Measurements from ENCODE around the gene KCNJ1.

KCNJ1 gene

DNA sequence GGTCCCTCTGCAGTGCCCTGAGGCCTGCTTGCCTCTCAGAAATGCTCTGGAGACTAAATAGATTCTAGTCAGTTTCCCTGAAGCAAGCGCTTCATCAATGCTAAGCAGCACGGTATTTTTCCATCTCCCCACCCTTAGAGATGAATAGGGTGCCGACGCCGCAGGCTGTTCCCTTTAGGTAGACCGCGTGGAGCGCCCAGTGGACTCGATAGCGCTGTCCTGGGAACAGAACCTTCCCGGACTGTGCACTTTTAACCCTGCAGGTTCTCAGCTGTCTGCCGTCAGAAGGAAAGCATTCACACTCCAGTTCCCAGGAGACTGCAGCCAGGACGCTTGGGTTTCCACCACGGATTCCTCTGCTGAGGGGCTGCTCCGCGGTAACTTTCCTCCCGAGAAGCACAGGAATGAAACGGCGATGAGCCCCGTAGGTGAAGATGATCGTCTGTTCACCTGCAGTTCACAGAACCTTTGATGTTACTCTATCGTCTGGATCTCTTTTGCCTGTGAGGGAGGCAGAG lies 9.1 kb upstream of the KCNJ1 start:
- no peak overlapping the region for H3K4me3 ChIP-seq (ENCODE audit: low read depth, low read length)
- no peak for DNase-seq (ENCODE audit: low read depth)
- TF ChIP-seq MYC (IDR thresholded peaks at IDR 0.05; ENCODE audit: low read depth, low read length) = no peak
- no peak for TF ChIP-seq POLR2A (IDR thresholded peaks at IDR 0.05; ENCODE audit: extremely low read depth, insufficient read length)
- TF ChIP-seq, protein P1, sequence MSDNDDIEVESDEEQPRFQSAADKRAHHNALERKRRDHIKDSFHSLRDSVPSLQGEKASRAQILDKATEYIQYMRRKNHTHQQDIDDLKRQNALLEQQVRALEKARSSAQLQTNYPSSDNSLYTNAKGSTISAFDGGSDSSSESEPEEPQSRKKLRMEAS (IDR thresholded peaks at IDR 0.05; ENCODE audit: low read depth, low read length) = no peak
- TF ChIP-seq, protein P2, sequence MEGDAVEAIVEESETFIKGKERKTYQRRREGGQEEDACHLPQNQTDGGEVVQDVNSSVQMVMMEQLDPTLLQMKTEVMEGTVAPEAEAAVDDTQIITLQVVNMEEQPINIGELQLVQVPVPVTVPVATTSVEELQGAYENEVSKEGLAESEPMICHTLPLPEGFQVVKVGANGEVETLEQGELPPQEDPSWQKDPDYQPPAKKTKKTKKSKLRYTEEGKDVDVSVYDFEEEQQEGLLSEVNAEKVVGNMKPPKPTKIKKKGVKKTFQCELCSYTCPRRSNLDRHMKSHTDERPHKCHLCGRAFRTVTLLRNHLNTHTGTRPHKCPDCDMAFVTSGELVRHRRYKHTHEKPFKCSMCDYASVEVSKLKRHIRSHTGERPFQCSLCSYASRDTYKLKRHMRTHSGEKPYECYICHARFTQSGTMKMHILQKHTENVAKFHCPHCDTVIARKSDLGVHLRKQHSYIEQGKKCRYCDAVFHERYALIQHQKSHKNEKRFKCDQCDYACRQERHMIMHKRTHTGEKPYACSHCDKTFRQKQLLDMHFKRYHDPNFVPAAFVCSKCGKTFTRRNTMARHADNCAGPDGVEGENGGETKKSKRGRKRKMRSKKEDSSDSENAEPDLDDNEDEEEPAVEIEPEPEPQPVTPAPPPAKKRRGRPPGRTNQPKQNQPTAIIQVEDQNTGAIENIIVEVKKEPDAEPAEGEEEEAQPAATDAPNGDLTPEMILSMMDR (IDR thresholded peaks at IDR 0.05; ENCODE audit: low read depth, low read length) = no peak

DNA sequence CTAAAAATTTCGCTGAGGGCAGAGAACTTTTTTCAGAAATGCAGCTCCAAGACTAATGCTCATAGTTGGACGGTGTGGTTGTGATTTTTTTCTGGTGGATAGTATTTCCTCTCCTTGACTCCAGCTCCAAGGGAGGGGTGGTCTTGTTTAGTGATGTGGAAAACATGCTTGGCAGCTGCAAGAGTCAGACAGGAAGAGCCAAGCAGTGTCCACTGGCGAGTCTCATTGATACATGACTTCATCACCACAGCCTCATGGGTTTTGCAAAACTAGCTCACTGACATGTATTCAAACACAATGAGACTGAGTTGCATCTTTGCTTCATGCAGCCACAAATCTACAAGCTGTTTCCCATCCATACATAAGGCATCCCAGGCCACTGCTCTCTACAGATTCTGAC lies 7.3 kb upstream of the KCNJ1 start:
- no peak for TF ChIP-seq MYC (IDR thresholded peaks at IDR 0.05; ENCODE audit: low read depth, low read length)
- TF ChIP-seq, protein P1 (IDR thresholded peaks at IDR 0.05; ENCODE audit: low read depth, low read length) = no peak
- TF ChIP-seq POLR2A (IDR thresholded peaks at IDR 0.05; ENCODE audit: extremely low read depth, insufficient read length) = no peak
- TF ChIP-seq, protein P2 (IDR thresholded peaks at IDR 0.05; ENCODE audit: low read depth, low read length) = no peak
- DNase-seq (ENCODE audit: low read depth) = no peak

DNA sequence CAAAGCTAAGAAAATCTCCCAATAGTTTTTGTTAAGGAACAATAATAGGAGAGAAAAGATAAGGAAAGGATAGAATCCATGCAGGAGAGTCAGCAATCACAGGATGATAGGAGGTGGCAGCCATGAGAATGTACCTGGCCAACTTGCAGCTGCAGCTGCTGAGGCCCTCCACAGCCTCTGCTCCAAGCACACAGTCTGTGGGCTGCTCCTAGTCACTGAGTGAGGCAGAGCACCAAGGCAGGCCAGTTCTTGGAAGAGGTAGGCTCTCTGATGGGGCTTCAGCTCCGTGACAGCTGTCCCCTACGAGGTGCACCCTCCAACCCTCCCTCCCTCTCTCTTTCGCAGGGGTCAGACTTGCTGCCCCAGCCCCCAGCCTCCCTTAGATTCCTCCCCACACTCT lies 5.5 kb upstream of the KCNJ1 start:
- TF ChIP-seq POLR2A (IDR thresholded peaks at IDR 0.05; ENCODE audit: extremely low read depth, insufficient read length) (no peak), MYC (IDR thresholded peaks at IDR 0.05; ENCODE audit: low read depth, low read length) (no peak)
- TF ChIP-seq, protein P2 (IDR thresholded peaks at IDR 0.05; ENCODE audit: low read depth, low read length) = no peak
- TF ChIP-seq, protein P1 (IDR thresholded peaks at IDR 0.05; ENCODE audit: low read depth, low read length) = no peak
- H3K4me3 ChIP-seq (ENCODE audit: low read depth, low read length) = no peak overlapping the region
- no peak for DNase-seq (ENCODE audit: low read depth)

More for the DNA sequence above, 7.3 kb upstream of the KCNJ1 start:
- no peak overlapping the region for H3K4me3 ChIP-seq (ENCODE audit: low read depth, low read length)

DNA sequence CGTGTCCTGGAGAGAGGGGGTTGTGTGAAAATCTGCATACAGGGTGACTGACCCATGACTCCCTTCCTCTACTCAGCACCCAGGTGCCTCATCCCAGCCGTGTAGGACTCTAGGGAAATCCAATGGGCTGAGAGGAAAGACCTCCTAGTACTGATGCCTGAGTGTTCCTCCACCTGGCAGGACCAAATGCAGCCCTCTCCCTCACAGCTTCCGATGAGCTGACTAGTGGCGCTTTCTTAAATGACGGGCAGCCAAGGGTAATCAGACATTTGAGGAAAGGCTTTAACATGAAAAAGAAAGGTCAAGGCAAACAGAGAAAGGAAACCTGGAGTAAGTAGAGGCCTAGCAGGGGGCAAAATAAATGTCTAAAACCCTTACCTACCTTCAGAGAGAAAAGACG lies 5.0 kb upstream of the KCNJ1 start:
- TF ChIP-seq, protein P2 (IDR thresholded peaks at IDR 0.05; ENCODE audit: low read depth, low read length) = no peak
- TF ChIP-seq MYC (IDR thresholded peaks at IDR 0.05; ENCODE audit: low read depth, low read length) (no peak), POLR2A (IDR thresholded peaks at IDR 0.05; ENCODE audit: extremely low read depth, insufficient read length) (no peak)
- TF ChIP-seq, protein P1 (IDR thresholded peaks at IDR 0.05; ENCODE audit: low read depth, low read length) = no peak
- no peak for DNase-seq (ENCODE audit: low read depth)
- no peak overlapping the region for H3K4me3 ChIP-seq (ENCODE audit: low read depth, low read length)

DNA sequence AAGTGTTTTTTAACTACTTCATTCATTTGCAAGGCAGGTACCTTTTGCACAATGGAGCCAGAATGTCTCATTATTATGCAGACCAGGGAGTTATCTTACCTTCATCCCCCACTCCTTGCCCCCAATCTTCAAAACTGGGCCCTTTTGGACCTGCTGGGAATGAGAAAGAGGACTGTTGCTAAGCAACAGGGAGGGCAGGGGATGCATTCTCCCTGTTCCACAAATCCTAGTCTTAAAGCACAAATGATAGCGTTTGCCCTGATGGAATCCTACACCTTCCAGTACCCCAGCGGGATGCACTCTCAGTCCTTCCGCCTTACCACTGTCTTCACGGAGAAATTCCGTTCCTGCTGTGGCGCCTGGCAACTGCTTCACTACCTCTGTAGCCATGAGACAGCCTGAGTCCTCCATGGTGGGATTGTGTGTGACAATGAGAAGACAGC lies 4.1 kb upstream of the KCNJ1 start:
- no peak overlapping the region for H3K4me3 ChIP-seq (ENCODE audit: low read depth, low read length)
- TF ChIP-seq MYC (IDR thresholded peaks at IDR 0.05; ENCODE audit: low read depth, low read length) (no peak), POLR2A (IDR thresholded peaks at IDR 0.05; ENCODE audit: extremely low read depth, insufficient read length) (no peak)

DNA sequence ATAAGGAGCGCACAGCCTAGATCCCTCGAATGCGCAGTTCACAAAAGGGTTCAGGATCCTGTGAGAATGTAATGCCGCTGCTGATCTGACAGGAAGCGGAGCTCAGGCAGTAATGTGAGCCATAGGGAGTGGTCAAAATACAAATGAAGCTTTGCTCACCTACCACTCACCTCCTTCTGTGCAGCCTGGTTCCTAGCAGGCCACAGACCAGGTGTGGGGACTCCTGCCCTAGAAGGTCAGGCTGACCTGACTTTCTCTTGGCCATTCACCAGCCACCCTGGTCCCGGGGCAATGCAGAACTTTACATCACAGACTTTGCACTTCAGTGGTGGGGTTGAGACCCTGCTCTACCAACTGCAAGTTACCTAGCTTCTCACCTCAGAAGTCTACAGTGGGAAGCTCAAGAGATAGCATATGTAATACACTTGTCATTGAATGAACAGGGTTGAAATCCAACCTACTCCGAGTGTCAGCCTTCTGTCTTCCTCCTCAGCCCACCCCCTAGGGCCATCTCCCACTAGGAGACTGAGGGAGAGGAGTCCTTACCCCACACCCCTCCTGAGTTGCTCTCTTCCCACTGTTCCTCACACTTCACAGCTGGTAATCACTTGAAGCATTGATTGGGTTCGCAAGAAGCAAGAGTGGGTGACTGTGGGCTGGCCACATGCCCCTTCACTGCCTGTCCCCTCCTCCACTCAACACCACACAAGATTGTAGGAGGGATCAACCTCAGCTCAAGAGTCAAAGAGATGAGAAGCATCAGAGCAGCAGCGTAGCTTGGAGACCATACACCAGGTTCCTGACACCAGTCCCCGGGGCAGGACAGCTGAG lies 2.0 kb upstream of the KCNJ1 start:
- DNase-seq (ENCODE audit: low read depth) = no peak
- no peak overlapping the region for H3K4me3 ChIP-seq (ENCODE audit: low read depth, low read length)
- no peak for TF ChIP-seq POLR2A (IDR thresholded peaks at IDR 0.05; ENCODE audit: extremely low read depth, insufficient read length)
- TF ChIP-seq, protein P2 (IDR thresholded peaks at IDR 0.05; ENCODE audit: low read depth, low read length) = no peak
- TF ChIP-seq, protein P1 (IDR thresholded peaks at IDR 0.05; ENCODE audit: low read depth, low read length) = no peak
- TF ChIP-seq MYC (IDR thresholded peaks at IDR 0.05; ENCODE audit: low read depth, low read length) = no peak

More for the DNA sequence above, 4.1 kb upstream of the KCNJ1 start:
- DNase-seq (ENCODE audit: low read depth) = no peak
